G401.6 (cell line): ENCODE results near the gene CMTM4.
"Not testable (repeated sequence)": the region's sequence is repeated elsewhere in the genome, so short reads cannot be mapped to it uniquely, and the experiment has no call there.

Source experiments
- FAIRE-seq: peaks from 2 replicates; lab custom pipeline; 2012; peaks lifted over from hg19 to GRCh38; lab: Jason Lieb, UNC

The CMTM4 gene

GRCh38 chr16:66705790-66706505 lies 9.4 kb upstream of the CMTM4 start:
- no peak for FAIRE-seq

- FAIRE-seq: no peak
Observed at GRCh38 chr16:66703406-66704215, 7.1 kb upstream of the CMTM4 start.

GRCh38 chr16:66701516-66701915 lies 5.0 kb upstream of the CMTM4 start:
- FAIRE-seq: no peak

GRCh38 chr16:66701026-66701425 lies 4.5 kb upstream of the CMTM4 start:
- FAIRE-seq: no peak

GRCh38 chr16:66699898-66700297 lies 3.4 kb upstream of the CMTM4 start:
- no peak for FAIRE-seq

- FAIRE-seq: no peak
Observed at GRCh38 chr16:66698046-66698445, 1.5 kb upstream of the CMTM4 start.

- FAIRE-seq: no peak
Observed at GRCh38 chr16:66695935-66696668, 441 bp downstream of the CMTM4 start.

- no peak for FAIRE-seq
Observed at GRCh38 chr16:66695471-66695934, 1.0 kb downstream of the CMTM4 start.

DNA sequence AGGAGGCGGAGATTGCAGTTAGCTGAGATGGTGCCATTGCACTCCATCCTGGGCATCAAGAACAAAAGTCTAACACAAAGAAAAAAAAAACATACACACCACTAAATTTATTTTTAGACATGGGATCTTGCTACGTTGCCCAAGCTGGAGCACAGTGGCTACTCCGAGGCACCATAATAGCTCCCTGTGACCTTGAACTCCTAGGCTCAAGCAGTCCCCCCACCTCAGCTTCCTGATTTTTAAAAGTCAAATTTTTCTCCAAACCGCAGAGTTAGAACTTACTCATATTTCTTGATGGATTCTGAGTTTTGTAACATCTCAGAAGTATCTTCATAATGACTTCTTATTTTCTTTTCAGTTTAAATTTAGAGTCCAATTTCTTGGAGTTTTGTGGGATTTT lies 3.4 kb downstream of the CMTM4 start:
- no peak for FAIRE-seq

GRCh38 chr16:66692341-66692740 lies 4.2 kb downstream of the CMTM4 start:
- no peak for FAIRE-seq

DNA sequence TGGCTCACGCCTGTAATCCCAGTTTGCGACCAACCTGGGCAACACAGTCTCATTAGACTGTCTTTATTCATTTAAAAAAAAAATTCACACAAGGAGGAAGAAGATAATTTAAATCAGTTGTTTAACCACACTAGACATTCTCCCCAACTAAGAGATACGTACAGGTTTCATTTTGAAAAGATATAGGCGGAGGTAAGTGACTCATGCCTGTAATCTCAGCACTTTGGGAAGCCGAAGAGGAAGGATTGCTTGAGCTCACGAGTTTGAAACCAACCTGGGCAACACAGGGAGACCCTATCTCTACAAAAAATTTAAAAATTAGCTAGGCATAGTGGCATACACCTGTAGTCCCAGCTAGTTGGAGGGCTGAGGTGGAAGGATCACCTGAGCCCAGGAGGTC lies 5.3 kb downstream of the CMTM4 start:
- FAIRE-seq: no peak

GRCh38 chr16:66690106-66690847 lies 6.3 kb downstream of the CMTM4 start:
- FAIRE-seq: no peak

GRCh38 chr16:66689282-66689681 lies 7.3 kb downstream of the CMTM4 start:
- no peak for FAIRE-seq

- no peak for FAIRE-seq
Observed at GRCh38 chr16:66687906-66688625, 8.5 kb downstream of the CMTM4 start.

- not testable (repeated sequence) for FAIRE-seq
Observed at GRCh38 chr16:66685501-66686115, 10.9 kb downstream of the CMTM4 start.

- FAIRE-seq: no peak
Observed at GRCh38 chr16:66682271-66682670, 14.3 kb downstream of the CMTM4 start.

- FAIRE-seq: no peak
Observed at GRCh38 chr16:66681676-66682075, 14.9 kb downstream of the CMTM4 start.

DNA sequence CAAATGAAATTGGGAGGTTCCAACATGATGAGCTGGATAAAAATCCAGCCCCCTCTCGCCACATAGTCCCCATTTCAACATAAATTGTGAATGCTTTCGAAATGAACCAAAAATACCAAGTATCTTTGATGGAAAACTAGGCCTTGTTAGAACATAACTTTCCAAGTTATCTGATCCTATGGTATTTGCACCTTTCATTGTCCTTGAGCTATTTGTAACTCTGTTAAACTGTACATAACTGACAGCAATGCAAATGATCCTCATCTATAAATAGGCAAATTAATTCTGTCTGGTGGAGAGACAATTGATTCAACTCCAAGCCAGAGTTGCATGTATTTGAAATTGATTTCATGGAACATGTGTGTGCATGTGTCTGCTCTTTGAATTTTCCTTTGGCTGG lies 18.2 kb downstream of the CMTM4 start:
- FAIRE-seq: no peak

- no peak for FAIRE-seq
Observed at GRCh38 chr16:66677836-66678235, 18.7 kb downstream of the CMTM4 start.

GRCh38 chr16:66677179-66677578 lies 19.4 kb downstream of the CMTM4 start:
- no peak for FAIRE-seq

GRCh38 chr16:66676599-66676998 lies 19.9 kb downstream of the CMTM4 start:
- FAIRE-seq: no peak
